Suppressor macrophage (primary cell): ENCODE data around the gene RNF34.
A peak's percentile ranks its signal among the peaks of the same experiment; 100 is the strongest.

Source experiments
- DNase-seq, 4 experiments: peaks; one replicate each; pipeline ENCODE4 v3.0.0-alpha.2; 2020 to 2022

RNF34 gene

GRCh38 chr12:121390856-121391255 is 9.1 kb upstream of the RNF34 start:
- no peak for DNase-seq

DNA sequence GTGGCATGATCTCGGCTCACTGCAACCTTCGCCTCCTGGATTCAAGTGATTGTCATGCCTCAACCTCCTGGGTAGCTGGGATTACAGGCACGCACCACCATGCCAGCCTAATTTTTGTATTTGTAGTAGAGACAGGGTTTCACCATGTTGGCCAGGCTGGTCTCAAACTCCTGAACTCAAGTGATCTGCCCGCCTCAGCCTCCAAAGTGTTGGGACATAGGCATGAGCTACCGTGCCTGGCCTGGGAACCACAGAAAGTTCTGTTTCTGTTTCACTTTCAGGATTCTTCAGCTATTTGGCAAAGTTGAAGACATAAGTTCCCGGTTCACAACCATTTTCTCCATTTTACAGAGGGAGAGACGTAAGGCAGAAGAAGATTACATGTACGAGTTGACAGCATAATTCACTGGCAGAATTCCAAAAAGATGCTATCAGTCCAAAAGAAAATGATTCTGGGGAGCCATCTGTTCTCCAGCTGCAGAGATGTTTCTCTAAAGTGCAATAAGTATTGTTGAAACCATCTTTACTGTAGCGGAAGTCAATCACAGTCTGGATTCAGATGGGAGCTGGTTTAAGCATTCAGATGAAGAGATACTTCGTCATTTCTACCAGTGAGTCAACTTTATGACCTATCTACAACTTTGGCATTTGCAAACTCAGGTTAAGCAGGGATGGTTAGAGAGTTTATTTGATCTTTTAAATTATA is 8.1 kb upstream of the RNF34 start:
- peak; percentile 66 to 78 (median 78) for DNase-seq

- no peak for DNase-seq
Measured at GRCh38 chr12:121392325-121392716, 7.6 kb upstream of the RNF34 start.

GRCh38 chr12:121397521-121397920 is 2.4 kb upstream of the RNF34 start:
- DNase-seq: peak in 1 of 4 experiments; percentile 10

GRCh38 chr12:121398355-121398754 is 1.6 kb upstream of the RNF34 start:
- no peak for DNase-seq

DNA sequence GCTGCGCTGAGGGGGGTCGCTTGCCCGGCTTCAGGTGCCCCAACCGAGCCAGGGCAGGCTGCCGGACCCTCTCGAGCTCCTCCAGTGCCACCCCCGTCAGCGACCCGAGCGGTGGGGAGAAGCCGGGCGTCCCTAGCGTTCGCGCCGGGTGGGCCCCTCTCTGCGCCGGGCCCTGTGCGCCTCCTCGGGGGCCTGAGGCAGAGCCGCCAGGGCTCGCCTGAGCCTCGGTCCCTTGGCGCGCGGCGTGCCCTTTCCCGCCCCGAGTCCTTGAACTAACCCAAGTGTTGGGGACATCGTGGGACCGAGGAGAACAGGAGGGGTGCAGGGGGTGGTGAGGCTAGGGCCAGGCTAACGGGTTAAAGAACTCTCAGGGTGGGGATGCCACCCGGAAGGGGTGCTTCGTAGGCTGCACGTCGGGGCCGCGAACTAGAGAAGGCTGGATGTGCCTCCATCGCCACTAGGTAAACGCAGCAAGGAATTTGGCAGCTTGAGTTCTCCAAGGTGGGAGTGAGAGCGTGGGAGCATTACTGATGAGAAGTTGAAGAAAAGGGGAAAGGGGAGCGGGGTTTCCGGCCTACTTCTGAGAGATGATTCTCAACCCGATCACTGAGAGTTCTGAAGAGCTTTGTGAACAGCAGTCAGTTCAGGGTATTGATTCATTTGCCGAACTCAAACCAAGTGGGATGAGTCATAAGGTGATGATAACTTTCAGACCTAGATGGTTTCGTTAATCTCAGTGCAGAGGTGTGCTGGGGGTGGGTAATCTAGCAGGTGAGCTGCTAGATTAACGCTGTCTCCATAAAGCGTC is 618 bp downstream of the RNF34 start:
- DNase-seq: peak; percentile 25 to 65 (median 44)

DNA sequence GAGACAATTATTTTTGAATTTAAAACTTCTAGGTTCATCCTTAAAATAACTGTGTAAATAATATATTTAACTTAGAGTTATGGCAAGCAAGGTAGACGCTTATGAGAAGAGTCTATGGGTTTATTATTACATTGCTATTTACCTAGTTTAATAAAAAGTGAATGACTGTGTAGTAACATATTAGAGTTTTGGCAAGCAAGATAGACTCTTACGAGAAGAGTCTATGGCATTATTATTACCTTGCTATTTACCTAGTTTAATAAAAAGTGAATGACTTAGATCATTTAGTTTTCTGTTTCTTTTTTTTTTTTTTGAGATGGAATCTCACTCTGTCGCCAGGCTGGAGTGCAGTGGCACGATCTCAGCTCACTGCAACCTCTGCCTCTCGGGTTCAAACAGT is 3.8 kb downstream of the RNF34 start:
- no peak for DNase-seq

GRCh38 chr12:121404734-121405133 is 4.8 kb downstream of the RNF34 start:
- no peak for DNase-seq

- no peak for DNase-seq
Measured at GRCh38 chr12:121405211-121405610, 5.3 kb downstream of the RNF34 start.

DNA sequence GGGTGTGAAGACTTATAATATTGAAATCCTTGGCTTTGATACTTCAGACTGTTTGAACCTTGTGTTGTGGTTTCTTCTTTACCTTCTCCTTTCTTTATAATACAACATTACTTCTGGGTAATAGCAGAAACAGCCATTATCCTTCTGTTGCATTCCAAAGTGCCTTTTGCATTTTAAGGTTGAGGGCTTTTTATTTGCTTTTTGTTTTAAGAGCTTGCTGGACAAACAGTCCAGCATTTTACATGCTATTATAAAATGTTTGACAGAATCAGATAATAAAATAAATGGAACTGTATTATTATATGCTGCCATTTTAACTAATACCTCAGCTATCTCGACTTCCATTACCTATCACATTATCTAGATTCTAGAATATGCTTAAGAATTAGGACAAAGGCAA is 14.0 kb downstream of the RNF34 start:
- no peak for DNase-seq

GRCh38 chr12:121417847-121418246 is 17.9 kb downstream of the RNF34 start:
- no peak for DNase-seq

DNA sequence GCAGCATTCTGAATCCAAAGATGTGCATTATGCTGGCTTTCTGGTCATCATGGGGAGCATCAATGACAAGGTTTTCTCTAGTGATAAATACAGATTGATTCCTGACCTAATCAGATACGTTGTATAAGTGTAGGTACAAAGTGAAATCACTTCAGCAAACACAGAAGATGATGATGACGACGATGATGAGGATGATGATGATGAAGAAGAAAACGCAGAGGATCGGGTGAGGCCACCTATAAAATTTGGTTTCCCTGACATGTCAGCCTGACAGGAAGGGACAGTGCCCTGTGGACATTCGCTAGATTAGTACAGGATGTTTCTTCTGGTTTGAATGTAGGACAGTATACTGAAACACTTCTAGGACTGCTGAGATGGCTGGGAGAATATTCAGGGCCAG is 20.2 kb downstream of the RNF34 start:
- DNase-seq: no peak

GRCh38 chr12:121423253-121423652 is 23.3 kb downstream of the RNF34 start:
- no peak for DNase-seq

DNA sequence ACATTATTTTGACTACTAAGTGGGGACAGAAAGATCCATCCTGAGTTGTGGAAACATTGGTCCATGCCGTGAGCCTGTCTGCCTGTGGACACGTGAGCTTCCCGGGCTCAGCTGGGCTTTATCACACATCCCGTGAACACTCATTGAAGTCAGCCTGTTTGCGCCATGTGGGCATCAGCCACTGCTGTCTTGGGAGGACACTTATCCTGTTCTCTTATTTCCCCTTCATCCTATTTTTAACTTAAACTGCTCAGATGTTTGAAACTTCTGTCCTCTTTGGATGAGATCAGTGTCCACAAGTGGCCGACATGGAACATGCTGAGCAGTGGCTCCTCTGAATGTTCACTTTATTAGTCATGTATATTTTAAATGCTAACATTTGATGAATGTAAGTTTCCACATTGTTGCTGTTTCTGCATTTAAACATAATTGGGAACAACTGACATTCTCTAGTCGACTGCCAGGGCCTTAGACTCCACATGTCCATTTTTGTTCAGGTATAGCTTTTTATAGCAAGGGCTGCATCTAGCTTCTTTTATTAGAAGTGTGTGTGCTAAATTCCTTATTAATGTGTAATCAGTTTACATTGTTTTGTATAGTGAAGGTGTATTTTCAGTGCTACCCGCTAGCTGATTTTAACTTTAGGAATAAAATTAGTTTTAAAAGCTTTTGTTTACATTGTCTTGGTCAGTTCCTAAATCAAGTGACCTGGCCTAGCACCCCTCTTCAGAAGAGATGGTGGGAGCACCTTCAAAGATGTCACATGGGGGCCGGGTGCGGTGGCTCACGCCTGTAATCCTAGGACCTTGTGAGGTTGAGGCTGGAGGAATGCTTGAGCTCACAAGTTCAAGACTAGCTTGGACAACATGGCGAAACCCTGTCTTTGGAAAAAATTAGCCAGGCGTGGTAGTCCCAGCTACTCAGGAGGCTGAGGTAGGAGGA is 24.0 kb downstream of the RNF34 start:
- peak; percentile 79 to 91 (median 80) for DNase-seq

GRCh38 chr12:121424624-121424975 is 24.7 kb downstream of the RNF34 start:
- no peak for DNase-seq

DNA sequence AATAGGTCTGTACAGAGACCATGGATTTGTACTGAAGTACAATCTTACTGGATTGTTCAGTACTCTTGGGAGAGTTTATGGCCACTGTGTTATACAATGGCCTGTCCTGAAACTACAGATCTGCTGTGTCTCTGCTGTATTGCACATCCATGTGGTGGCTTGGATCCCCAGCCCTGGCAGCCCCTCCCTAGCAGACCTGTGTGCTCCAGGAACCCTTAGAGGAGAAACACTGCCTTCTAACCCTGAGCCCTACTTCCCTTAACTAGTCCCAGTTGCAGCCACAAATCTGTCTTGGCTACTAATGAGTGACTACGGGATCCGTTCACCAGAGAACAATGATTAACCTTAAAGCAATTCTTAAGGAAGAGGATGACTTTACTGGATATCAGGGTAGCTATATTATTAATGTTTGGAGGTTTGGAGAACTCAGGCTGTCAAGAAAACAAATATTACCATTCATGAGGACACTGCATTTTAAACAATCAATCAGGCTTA is 27.7 kb downstream of the RNF34 start:
- DNase-seq: peak in 2 of 4 experiments; percentile 13 to 19

- DNase-seq: no peak
Measured at GRCh38 chr12:121428883-121429282, 29.0 kb downstream of the RNF34 start.

GRCh38 chr12:121430833-121431415 is 31.0 kb downstream of the RNF34 start:
- no peak for DNase-seq

GRCh38 chr12:121432740-121433480 is 33.0 kb downstream of the RNF34 start:
- DNase-seq: no peak

DNA sequence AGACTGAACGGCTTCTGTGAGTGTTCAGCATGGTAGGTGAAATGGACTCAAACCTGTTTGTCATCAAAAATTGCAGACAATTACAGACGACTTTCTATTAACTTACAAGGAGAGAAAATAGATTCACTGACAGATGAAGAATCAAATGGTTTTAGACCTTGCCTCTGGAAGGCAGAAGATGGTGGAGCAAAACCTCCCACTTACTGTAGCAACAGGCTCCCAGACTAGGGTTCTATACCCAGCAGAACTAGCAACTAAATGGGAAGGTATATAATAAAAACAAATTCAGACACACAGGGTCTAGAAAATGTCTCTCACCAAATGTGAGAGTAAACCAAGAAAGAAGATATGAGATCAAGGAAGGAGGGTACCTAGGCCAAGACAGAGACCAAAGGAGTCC is 36.8 kb downstream of the RNF34 start:
- DNase-seq: no peak

GRCh38 chr12:121438905-121439304 is 39.0 kb downstream of the RNF34 start:
- DNase-seq: no peak

DNA sequence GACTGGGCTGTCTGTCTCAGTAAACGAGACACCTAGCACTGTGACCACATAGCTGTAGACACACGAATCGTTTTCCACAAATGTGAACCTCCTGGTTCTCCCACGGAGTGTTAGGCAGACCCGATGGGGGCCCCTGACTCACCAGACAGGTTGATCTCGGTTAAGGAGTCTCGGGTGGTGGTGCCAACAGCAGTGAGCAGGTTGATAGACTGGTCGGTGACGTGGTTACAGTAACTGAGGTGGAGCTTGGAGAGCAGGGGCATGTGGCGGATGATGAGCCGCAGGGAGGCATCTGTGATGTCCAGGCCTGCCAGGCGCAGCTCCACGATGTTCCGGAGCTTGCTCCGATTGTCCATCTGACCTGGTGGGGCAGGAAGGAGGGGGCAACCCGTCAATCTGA is 39.8 kb downstream of the RNF34 start:
- DNase-seq: no peak
